H1 (cell line): ENCODE measurements around the gene CEBPE. TPM values are rescaled to one million over a fixed set of nuclear protein-coding genes. Genes with fewer than 3 reads are reported as not detected.

Experiments used
- CTCF ChIA-PET: fragments of 300-600 bp; sonication (Branson Sonifier 250); formaldehyde crosslinking; loops from one replicate; lab custom pipeline; 2021; ENCODE audit not compliant: partially characterized antibody; lab: Charles Lee
- POLR2A ChIA-PET: fragments of 300-600 bp; sonication (Branson Sonifier 250); formaldehyde crosslinking; loops from one replicate; lab custom pipeline; 2021; ENCODE audit warnings: inconsistent platforms; ENCODE audit not compliant: partially characterized antibody; lab: Charles Lee
- DNase-seq, 2 experiments: peaks; one replicate each; pipeline versions ENCODE4 v3.0.0 to v3.0.0-alpha.2; 2010 to 2022; ENCODE audit warnings: low spot score in 2 of 2, low read depth in 1 of 2, mixed read lengths in 1 of 2
- FAIRE-seq: peaks from 2 replicates; lab custom pipeline; 2011; peaks lifted over from hg19 to GRCh38; lab: Jason Lieb, UNC
- H2AFZ ChIP-seq: 2 replicates; pipeline ENCODE4 v1.8.1; 2012; ENCODE audit warnings: low read length, inconsistent platforms
- H2AK5ac ChIP-seq: 2 replicates; pipeline ENCODE4 v1.6.1; 2013; ENCODE audit warnings: low read depth, low read length
- H2BK120ac ChIP-seq: replicated peaks from 2 replicates; pipeline ENCODE3; 2013; ENCODE audit warnings: low read depth, low read length, inconsistent platforms
- H2BK12ac ChIP-seq: 2 replicates; pipeline ENCODE4 v1.6.1; 2013; ENCODE audit warnings: low read depth, low read length
- H2BK15ac ChIP-seq: 2 replicates; pipeline ENCODE4 v1.6.1; 2013; ENCODE audit warnings: low read length
- H2BK20ac ChIP-seq: 2 replicates; pipeline ENCODE4 v1.6.1; 2013; ENCODE audit warnings: low read length
- H2BK5ac ChIP-seq: 2 replicates; pipeline ENCODE4 v1.6.1; 2013; ENCODE audit warnings: low read depth, low read length
- H3K14ac ChIP-seq: 2 replicates; pipeline ENCODE4 v1.6.1; 2013; ENCODE audit warnings: inconsistent platforms; ENCODE audit not compliant: insufficient read length
- H3K18ac ChIP-seq: 2 replicates; pipeline ENCODE4 v1.6.1; 2013; ENCODE audit warnings: low read length; ENCODE audit errors: extremely low read depth
- H3K23ac ChIP-seq: 2 replicates; pipeline ENCODE4 v1.6.1; 2013; ENCODE audit warnings: inconsistent platforms; ENCODE audit not compliant: insufficient read length
- H3K23me2 ChIP-seq: 2 replicates; pipeline ENCODE4 v1.6.1; 2013; ENCODE audit warnings: low read depth, low read length
- H3K27ac ChIP-seq: 2 replicates; pipeline ENCODE4 v1.6.1; 2011; ENCODE audit warnings: low read depth, low read length, inconsistent platforms
- H3K27me3 ChIP-seq, 4 experiments: replicated peaks in 1 of 4; 1 replicate in 1 of 4; 2 replicates in 3 of 4; pipeline versions ENCODE4 v1.6.1 to v1.8.1; 2011 to 2013; ENCODE audit warnings: low read length in 3 of 4, mild to moderate bottlenecking in 3 of 4, inconsistent platforms in 2 of 4, mixed read lengths in 2 of 4, moderate library complexity in 1 of 4; ENCODE audit not compliant: control insufficient read depth in 3 of 4, insufficient read depth in 3 of 4; ENCODE audit errors: extremely low read depth in 1 of 4
- H3K36me3 ChIP-seq, 4 experiments: 2 replicates each; pipeline versions ENCODE4 v1.6.1 to v1.8.1; 2011 to 2013; ENCODE audit warnings: mild to moderate bottlenecking in 4 of 4, low read length in 3 of 4, moderate library complexity in 2 of 4, control low read depth in 1 of 4, inconsistent platforms in 1 of 4; ENCODE audit not compliant: insufficient read depth in 4 of 4, control insufficient read depth in 2 of 4
- H3K4ac ChIP-seq: replicated peaks from 2 replicates; pipeline ENCODE3; 2013; ENCODE audit warnings: low read length, low read depth, mixed read lengths, inconsistent platforms; ENCODE audit not compliant: insufficient read length
- H3K4me1 ChIP-seq, 4 experiments: replicated peaks in 1 of 4; 1 replicate in 1 of 4; 2 replicates in 3 of 4; pipeline versions ENCODE4 v1.6.1 to v1.8.1; 2011 to 2013; ENCODE audit warnings: low read length in 3 of 4, inconsistent platforms in 2 of 4, mixed read lengths in 1 of 4; ENCODE audit not compliant: insufficient read depth in 4 of 4, control insufficient read depth in 3 of 4
- H3K4me2 ChIP-seq, 2 experiments: 2 replicates each; pipeline versions ENCODE4 v1.6.1 to v1.8.1; 2011 to 2013; ENCODE audit warnings: low read depth in 2 of 2, low read length in 2 of 2, control low read depth in 1 of 2, inconsistent platforms in 1 of 2, mild to moderate bottlenecking in 1 of 2; ENCODE audit not compliant: insufficient read depth in 1 of 2
- H3K4me3 ChIP-seq, 4 experiments: fragments of 200-600, 300-600 bp in 1 of 4; sonication (generic), shearing (Covaris generic), sonication (Bioruptor Twin) in 1 of 4; 2 replicates each; pipeline versions ENCODE4 v1.5.1 to v1.8.1; 2011 to 2016; ENCODE audit warnings: low read length in 4 of 4, low read depth in 3 of 4, control low read depth in 2 of 4, inconsistent platforms in 2 of 4, mild to moderate bottlenecking in 2 of 4, mixed read lengths in 1 of 4, moderate library complexity in 1 of 4; ENCODE audit not compliant: insufficient read depth in 2 of 4; ENCODE audit errors: extremely low read depth in 1 of 4
- H3K56ac ChIP-seq: replicated peaks from 2 replicates; pipeline ENCODE3; 2013; ENCODE audit warnings: low read depth, mild to moderate bottlenecking, mixed read lengths, low read length, inconsistent platforms; ENCODE audit not compliant: insufficient read length
- H3K79me1 ChIP-seq: 2 replicates; pipeline ENCODE4 v1.6.1; 2013; ENCODE audit warnings: low read depth, low read length, control low read depth
- H3K79me2 ChIP-seq, 2 experiments: 2 replicates each; pipeline versions ENCODE4 v1.6.1 to v1.8.1; 2012 to 2013; ENCODE audit warnings: low read length in 2 of 2, mild to moderate bottlenecking in 2 of 2, inconsistent platforms in 1 of 2; ENCODE audit not compliant: insufficient read depth in 2 of 2, control insufficient read depth in 1 of 2
- H3K9ac ChIP-seq, 4 experiments: replicated peaks in 1 of 4; 1 replicate in 1 of 4; 2 replicates in 3 of 4; pipeline versions ENCODE4 v1.6.1 to v1.8.1; 2011 to 2013; ENCODE audit warnings: low read depth in 3 of 4, low read length in 3 of 4, control low read depth in 2 of 4, mild to moderate bottlenecking in 2 of 4, moderate library complexity in 2 of 4, inconsistent platforms in 1 of 4; ENCODE audit errors: extremely low read depth in 1 of 4
- H3K9me3 ChIP-seq, 2 experiments: 2 replicates each; pipeline versions ENCODE4 v1.6.1 to v1.8.1; 2012 to 2013; ENCODE audit warnings: mild to moderate bottlenecking in 2 of 2, moderate library complexity in 2 of 2, control low read depth in 1 of 2, inconsistent platforms in 1 of 2, low read depth in 1 of 2, low read length in 1 of 2, mixed read lengths in 1 of 2; ENCODE audit not compliant: insufficient read depth in 2 of 2
- H4K20me1 ChIP-seq, 2 experiments: replicated peaks in 1 of 2; 2 replicates each; pipeline versions ENCODE3 to v1.8.1; 2011 to 2013; ENCODE audit warnings: inconsistent platforms in 2 of 2, low read length in 2 of 2, mild to moderate bottlenecking in 1 of 2; ENCODE audit not compliant: insufficient read depth in 2 of 2, control insufficient read depth in 1 of 2
- H4K5ac ChIP-seq: 2 replicates; pipeline ENCODE4 v1.6.1; 2013; ENCODE audit warnings: low read length, low read depth, mixed read lengths, inconsistent platforms; ENCODE audit not compliant: insufficient read length
- H4K8ac ChIP-seq: 2 replicates; pipeline ENCODE4 v1.8.0; 2013; ENCODE audit warnings: mild to moderate bottlenecking, moderate library complexity, low read length, inconsistent platforms; ENCODE audit not compliant: insufficient read depth; ENCODE audit errors: extremely low read depth
- H4K91ac ChIP-seq: replicated peaks from 2 replicates; pipeline ENCODE3; 2013; ENCODE audit warnings: low read length, mixed read lengths, inconsistent platforms; ENCODE audit not compliant: insufficient read length
- CBX5 ChIP-seq: fragments of 300-800, 300-1000 bp; sonication (generic); IDR thresholded peaks from 2 replicates; pipeline ENCODE4 v1.7.1; 2016; ENCODE audit warnings: antibody characterized with exemption, low read length, low read depth
- CEBPB ChIP-seq: IDR thresholded peaks from 2 replicates; pipeline ENCODE4 v1.6.1; 2012; ENCODE audit warnings: low read depth, low read length
- CTBP2 ChIP-seq: IDR thresholded peaks from 2 replicates; pipeline ENCODE4 v1.7.0; 2011; ENCODE audit warnings: borderline replicate concordance, mild to moderate bottlenecking, moderate library complexity, mixed read lengths, low read length; ENCODE audit not compliant: insufficient read depth, insufficient read length
- GTF2F1 ChIP-seq: IDR thresholded peaks from 2 replicates; pipeline ENCODE4 v1.6.1; 2012; ENCODE audit warnings: low read depth, low read length, improper control_type of control experiment, borderline replicate concordance
- MAFK ChIP-seq: IDR thresholded peaks from 2 replicates; pipeline ENCODE4 v1.6.1; 2012; ENCODE audit warnings: low read depth, mild to moderate bottlenecking, improper control_type of control experiment, low read length
- MAX ChIP-seq: IDR thresholded peaks from 2 replicates; pipeline ENCODE4 v1.6.1; 2012; ENCODE audit warnings: inconsistent platforms
- NRF1 ChIP-seq: IDR thresholded peaks from 2 replicates; pipeline ENCODE4 v1.6.1; 2011; ENCODE audit warnings: mild to moderate bottlenecking, low read depth, low read length, improper control_type of control experiment
- PHF8 ChIP-seq: fragments of 200-600 bp; sonication (generic); conservative IDR thresholded peaks from 2 replicates; pipeline ENCODE4 v1.7.1; 2012; ENCODE audit warnings: low read depth, mild to moderate bottlenecking, inconsistent platforms, low read length, moderate library complexity
- POLR2A ChIP-seq, 2 experiments: IDR thresholded peaks; 1 replicate in 1 of 2; 2 replicates in 1 of 2; pipeline ENCODE4 v1.6.1; 2011; ENCODE audit warnings: low read depth in 2 of 2, low read length in 2 of 2, mild to moderate bottlenecking in 2 of 2; ENCODE audit errors: control extremely low read depth in 1 of 2
- RFX5 ChIP-seq: IDR thresholded peaks from 2 replicates; pipeline ENCODE4 v1.6.1; 2011; ENCODE audit warnings: low read depth, low read length, improper control_type of control experiment, borderline replicate concordance
- SAP30 ChIP-seq: fragments of 300-600 bp; sonication (generic); IDR thresholded peaks from 2 replicates; pipeline ENCODE4 v1.7.1; 2012; ENCODE audit warnings: low read length, moderate library complexity, mild to moderate bottlenecking, inconsistent platforms; ENCODE audit not compliant: insufficient read depth, insufficient replicate concordance
- SP1 ChIP-seq: IDR thresholded peaks from 2 replicates; pipeline ENCODE4 v1.6.1; 2011; ENCODE audit warnings: low read depth, low read length
- SP2 ChIP-seq: IDR thresholded peaks from 2 replicates; pipeline ENCODE4 v1.6.1; 2012; ENCODE audit warnings: mild to moderate bottlenecking, low read length, inconsistent platforms
- SP4 ChIP-seq: IDR thresholded peaks from 2 replicates; pipeline ENCODE4 v1.6.1; 2012; ENCODE audit warnings: low read length, inconsistent platforms
- ZNF274 ChIP-seq: IDR thresholded peaks from 2 replicates; pipeline ENCODE4 v1.7.0; 2012; ENCODE audit warnings: low read length, borderline replicate concordance; ENCODE audit errors: extremely low read depth
- WGBS, 2 experiments: shearing (Covaris generic) in 1 of 2; methylation state at CpG; one replicate each; pipeline versions ENCODE4 v1.1.6 to v1.1.7; 2013 to 2015; ENCODE audit warnings: low lambda C conversion rate in 2 of 2, mixed read lengths in 2 of 2, inconsistent platforms in 1 of 2, low coverage in 1 of 2, missing lambda C conversion rate in 1 of 2; ENCODE audit not compliant: insufficient replicate concordance in 2 of 2, insufficient coverage in 1 of 2, insufficient read length in 1 of 2; ENCODE audit errors: extremely low coverage in 1 of 2, missing lambda C conversion rate in 1 of 2; 5-methylcytosine and 5-hydroxymethylcytosine counted together
- polyA plus RNA-seq, 7 experiments: library from polyadenylated mRNA; depleted of rRNA in 3 of 7; stranded (reverse) in 5 of 7; unstranded in 2 of 7; fragments of >200 nt in 5 of 7; fragments of 200-250 nt in 2 of 7; gene quantifications; 1 replicate in 5 of 7; 2 replicates in 1 of 7; 4 replicates in 1 of 7; pipeline versions ENCODE4 v1.2.1 to v1.2.3, GENCODE V29; 2011 to 2013; ENCODE audit warnings: missing spikeins in 2 of 7, mixed read lengths in 2 of 7
- total RNA-seq: library from RNA; stranded (reverse); fragmentation: NEBNext Ultra II Directional; extraction: Animal tissue kit (Norgen Biotek cat#: 25700); gene quantifications from 2 replicates; pipeline ENCODE4 v1.2.1, GENCODE V29; 2021

The CEBPE gene
- total and polyA plus RNA-seq, 2 of the 8 experiments (the other 6 are each of a cell fraction or from before 2014, with no cell fraction given) = 0.05 TPM; not detected in 1

GRCh38 chr14:23069413-23069806 is 49.6 kb downstream of the CEBPE start:
- peak overlapping the region; percentile 46 to 99 for H3K4me2 ChIP-seq
- H4K8ac ChIP-seq = no peak overlapping the region
- H3K23me2 ChIP-seq = peaks cover 14% of the 10 kb centered on the region
- peaks cover 20 to 21% of the 10 kb centered on the region in 2 experiments for H4K20me1 ChIP-seq
- peaks cover 7% of the 10 kb centered on the region for H3K79me1 ChIP-seq
- peaks cover 23 to 49% of the 10 kb centered on the region in 2 experiments for H3K79me2 ChIP-seq
- H3K4me1 ChIP-seq = peaks cover 5 to 27% (median 15%) of the 10 kb centered on the region in 4 experiments; a peak in 6 of 7 replicates
- no peak overlapping the region for H2BK12ac ChIP-seq
- no peak overlapping the region for H3K9ac ChIP-seq
- ChIA-PET CTCF (interaction anchor here (0.8 to 2.9 kb wide), 51 partner anchors 9 to 1057 kb away, joined by 3 to 55 read pairs (median 5); partner anchors contain the start of genes ACIN1, AJUBA, C14orf119 and CDH24), POLR2A (interaction anchor here (0.8 to 4.0 kb wide), 16 partner anchors 10 to 246 kb away, joined by 3 to 37 read pairs (median 4); partner anchors contain the start of genes ACIN1, C14orf119, HAUS4 and PRMT5)
- H3K9me3 ChIP-seq = no peaks in the 10 kb centered on the region
- DNase-seq = no peak
- H3K14ac ChIP-seq = no peak overlapping the region
- H4K5ac ChIP-seq = no peak overlapping the region
- no peaks in the 10 kb centered on the region for H3K27me3 ChIP-seq
- 83% methylated on average over 4 of the region's 4 CpGs; no CpG with 5 or more reads in 1 of the 2 experiments for WGBS, 2 experiments
- FAIRE-seq = no peak
- no peak overlapping the region for H2AK5ac ChIP-seq
- H2BK15ac ChIP-seq = no peak overlapping the region
- no peak overlapping the region for H2AFZ ChIP-seq
- no peak overlapping the region for H3K27ac ChIP-seq
- peak overlapping the region in 2 of 4 experiments; percentile 7 to 43; a peak in 2 of 8 replicates for H3K4me3 ChIP-seq
- no peak overlapping the region for H2BK5ac ChIP-seq
- H2BK20ac ChIP-seq = no peak overlapping the region
- no peak overlapping the region for H3K4ac ChIP-seq
- H2BK120ac ChIP-seq = no peak overlapping the region
- no peak overlapping the region for H4K91ac ChIP-seq
- no peak overlapping the region for H3K23ac ChIP-seq
- H3K56ac ChIP-seq = no peak overlapping the region
- H3K36me3 ChIP-seq = peaks cover 29 to 56% (median 41%) of the 10 kb centered on the region in 4 experiments
- H3K18ac ChIP-seq = no peak overlapping the region
- TF ChIP-seq RFX5 = no peak
- TF ChIP-seq SAP30 = no peak
- no peak for TF ChIP-seq SP1
- no peak for TF ChIP-seq ZNF274
- TF ChIP-seq GTF2F1 = no peak
- TF ChIP-seq SP2 = no peak
- no peak for TF ChIP-seq POLR2A (IDR thresholded peaks at IDR 0.05; ENCODE audit: control extremely low read depth in 1 of 2, low read depth in 2 of 2, low read length in 2 of 2)
- no peak for TF ChIP-seq MAX
- no peak for TF ChIP-seq PHF8
- TF ChIP-seq CTBP2 = no peak
- TF ChIP-seq SP4 = no peak
- TF ChIP-seq CBX5 = no peak
- no peak for TF ChIP-seq CEBPB
- no peak for TF ChIP-seq MAFK
- no peak for TF ChIP-seq NRF1
